AG04450 (cell line): ENCODE data around the gene CAPN5. TPM values are rescaled to one million over a fixed set of nuclear protein-coding genes. Genes with fewer than 3 reads are reported as not detected.

ENCODE experiments used
- CTCF ChIA-PET: fragments of 300-600, 350-600 bp; formaldehyde crosslinking; extraction: SDS; loops from one replicate; lab custom pipeline; 2022; ENCODE audit warnings: antibody characterized with exemption, inconsistent platforms; lab: Charles Lee
- POLR2A ChIA-PET: fragments of 350-600 bp; formaldehyde crosslinking; extraction: SDS; loops from one replicate; lab custom pipeline; 2021; ENCODE audit warnings: antibody characterized with exemption, inconsistent platforms; lab: Yijun Ruan, JAX
- DNase-seq: peaks from one replicate; pipeline ENCODE4 v3.0.0-alpha.2; 2011; ENCODE audit warnings: low read depth, low spot score
- H3K27ac ChIP-seq: one replicate; pipeline ENCODE4 v1.5.1; 2012; ENCODE audit warnings: low read depth, low read length, control low read depth
- H3K27me3 ChIP-seq: one replicate; pipeline ENCODE4 v1.6.0; 2012; ENCODE audit warnings: low read length; ENCODE audit not compliant: control insufficient read depth, insufficient read depth
- H3K4me3 ChIP-seq: 2 replicates; pipeline ENCODE4 v1.5.1; 2011; ENCODE audit warnings: mild to moderate bottlenecking, low read depth, low read length, control low read depth
- H3K9me3 ChIP-seq: 2 replicates; pipeline ENCODE4 v1.5.1; 2012; ENCODE audit warnings: low read length; ENCODE audit not compliant: control insufficient read depth, insufficient read depth
- CTCF ChIP-seq: IDR thresholded peaks from 2 replicates; pipeline ENCODE4 v1.5.1; 2011; ENCODE audit warnings: low read depth, low read length, control low read depth, inconsistent platforms
- polyA plus RNA-seq: library from polyadenylated mRNA; depleted of rRNA; stranded (reverse); fragments of >200 nt; gene quantifications from 2 replicates; pipeline ENCODE4 v1.2.3, GENCODE V29; 2011

The CAPN5 gene
- polyA plus RNA-seq, 1 experiment, result 18.6 TPM

GRCh38 chr11:77115956-77116355 lies 49.2 kb downstream of the CAPN5 start:
- Histone ChIP-seq H3K27ac (no peak overlapping the region), H3K4me3 (no peak overlapping the region), H3K9me3 (no peaks in the 10 kb centered on the region; the same call in 1 of the 2 replicates), H3K27me3 (no peaks in the 10 kb centered on the region)
- ChIA-PET POLR2A (interaction anchor here (0.7 kb wide), 1 partner anchor 43 kb away, joined by 3 read pairs; no protein-coding TSS in a partner anchor), CTCF (interaction anchor here (1.5 to 3.4 kb wide), 4 partner anchors 12 to 418 kb away, joined by 3 to 24 read pairs (median 16); partner anchors contain the start of gene MYO7A)
- DNase-seq, result no peak
- no peak for TF ChIP-seq CTCF

GRCh38 chr11:77117492-77117891 lies 50.7 kb downstream of the CAPN5 start:
- ChIA-PET CTCF (interaction anchor here (1.4 kb wide), 1 partner anchor 10 kb away, joined by 5 read pairs; the partner anchor contains the start of gene MYO7A), POLR2A (no interaction called here)
- Histone ChIP-seq H3K27ac (no peak overlapping the region), H3K9me3 (no peaks in the 10 kb centered on the region; the same call in 1 of the 2 replicates), H3K27me3 (no peaks in the 10 kb centered on the region), H3K4me3 (no peak overlapping the region)
- no peak for DNase-seq
- no peak for TF ChIP-seq CTCF

- CTCF ChIA-PET, result interaction anchor here (0.5 kb wide), 1 partner anchor 362 kb away, joined by 8 read pairs; no protein-coding TSS in a partner anchor
- POLR2A ChIA-PET, result no interaction called here
- TF ChIP-seq CTCF, result no peak
These were observed 51.3 kb downstream of the CAPN5 start for GRCh38 chr11:77118086-77118485.

GRCh38 chr11:77118971-77119370 lies 52.2 kb downstream of the CAPN5 start:
- no peaks in the 10 kb centered on the region for H3K27me3 ChIP-seq
- no peak overlapping the region for H3K4me3 ChIP-seq
- ChIA-PET CTCF (no interaction called here), POLR2A (no interaction called here)
- no peak for TF ChIP-seq CTCF
- no peaks in the 10 kb centered on the region; the same call in 1 of the 2 replicates for H3K9me3 ChIP-seq
- DNase-seq, result no peak
- H3K27ac ChIP-seq, result no peak overlapping the region

More at GRCh38 chr11:77118086-77118485, 51.3 kb downstream of the CAPN5 start:
- no peak overlapping the region for H3K27ac ChIP-seq
- DNase-seq, result no peak
- no peaks in the 10 kb centered on the region; the same call in 1 of the 2 replicates for H3K9me3 ChIP-seq
- no peaks in the 10 kb centered on the region for H3K27me3 ChIP-seq
- no peak overlapping the region for H3K4me3 ChIP-seq

- no peak overlapping the region for H3K27ac ChIP-seq
- ChIA-PET POLR2A (no interaction called here), CTCF (no interaction called here)
- H3K4me3 ChIP-seq, result no peak overlapping the region
- DNase-seq, result no peak
- no peak for TF ChIP-seq CTCF
- H3K27me3 ChIP-seq, result no peaks in the 10 kb centered on the region
- no peaks in the 10 kb centered on the region; the same call in 1 of the 2 replicates for H3K9me3 ChIP-seq
These were observed 52.8 kb downstream of the CAPN5 start for GRCh38 chr11:77119531-77119936.
